RWPE2 (cell line): ENCODE data around the gene NDUFV2.

Experiments
- ATAC-seq: fragments of 200-7000 bp; cut with Tn5 transposase; 3 replicates; pipeline ENCODE4 v1.9.1; 2021; ENCODE audit warnings: low read depth
- DNase-seq: peaks from one replicate; pipeline ENCODE4 v3.0.0-alpha.2; 2020; ENCODE audit warnings: low spot score
- H3K27ac ChIP-seq: fragments of 450-650 bp; 2 replicates; pipeline ENCODE4 v1.5.1; 2017; ENCODE audit warnings: mild to moderate bottlenecking; ENCODE audit not compliant: poor library complexity, severe bottlenecking
- H3K27me3 ChIP-seq: fragments of 250-450 bp; sonication (Bioruptor Pico); 2 replicates; pipeline ENCODE4 v1.5.1; 2021; ENCODE audit warnings: mild to moderate bottlenecking, moderate library complexity; ENCODE audit not compliant: insufficient read depth, poor library complexity, severe bottlenecking
- H3K36me3 ChIP-seq: fragments of 250-450 bp; sonication (Bioruptor Pico); 2 replicates; pipeline ENCODE4 v1.5.1; 2020; ENCODE audit warnings: low read depth, mild to moderate bottlenecking, moderate library complexity
- H3K4me1 ChIP-seq: fragments of 250-450 bp; sonication (Bioruptor Pico); 2 replicates; pipeline ENCODE4 v1.5.1; 2021; ENCODE audit warnings: mild to moderate bottlenecking, moderate library complexity; ENCODE audit not compliant: insufficient read depth, poor library complexity, severe bottlenecking
- H3K4me3 ChIP-seq: fragments of 250-450 bp; sonication (Bioruptor Pico); 2 replicates; pipeline ENCODE4 v1.5.1; 2021; ENCODE audit warnings: mild to moderate bottlenecking, moderate library complexity; ENCODE audit not compliant: severe bottlenecking
- H3K9me3 ChIP-seq: fragments of 250-450 bp; sonication (Bioruptor Pico); 2 replicates; pipeline ENCODE4 v1.5.1; 2021; ENCODE audit warnings: mild to moderate bottlenecking, moderate library complexity; ENCODE audit not compliant: severe bottlenecking
- TF ChIP-seq, protein P1 (sequence below): fragments of 450-650 bp; IDR thresholded peaks from one replicate; pipeline ENCODE4 v1.5.1; 2017; ENCODE audit warnings: mild to moderate bottlenecking, moderate library complexity; ENCODE audit not compliant: poor library complexity, severe bottlenecking

NDUFV2 gene

GRCh38 chr18:9058406-9058805, 44.1 kb upstream of the NDUFV2 start:
- Histone ChIP-seq H3K36me3 (no peaks in the 10 kb centered on the region), H3K27ac (no peak overlapping the region), H3K4me1 (peaks cover 16% of the 10 kb centered on the region), H3K4me3 (no peak overlapping the region), H3K9me3 (no peaks in the 10 kb centered on the region), H3K27me3 (no peaks in the 10 kb centered on the region)
- TF ChIP-seq, protein P1, sequence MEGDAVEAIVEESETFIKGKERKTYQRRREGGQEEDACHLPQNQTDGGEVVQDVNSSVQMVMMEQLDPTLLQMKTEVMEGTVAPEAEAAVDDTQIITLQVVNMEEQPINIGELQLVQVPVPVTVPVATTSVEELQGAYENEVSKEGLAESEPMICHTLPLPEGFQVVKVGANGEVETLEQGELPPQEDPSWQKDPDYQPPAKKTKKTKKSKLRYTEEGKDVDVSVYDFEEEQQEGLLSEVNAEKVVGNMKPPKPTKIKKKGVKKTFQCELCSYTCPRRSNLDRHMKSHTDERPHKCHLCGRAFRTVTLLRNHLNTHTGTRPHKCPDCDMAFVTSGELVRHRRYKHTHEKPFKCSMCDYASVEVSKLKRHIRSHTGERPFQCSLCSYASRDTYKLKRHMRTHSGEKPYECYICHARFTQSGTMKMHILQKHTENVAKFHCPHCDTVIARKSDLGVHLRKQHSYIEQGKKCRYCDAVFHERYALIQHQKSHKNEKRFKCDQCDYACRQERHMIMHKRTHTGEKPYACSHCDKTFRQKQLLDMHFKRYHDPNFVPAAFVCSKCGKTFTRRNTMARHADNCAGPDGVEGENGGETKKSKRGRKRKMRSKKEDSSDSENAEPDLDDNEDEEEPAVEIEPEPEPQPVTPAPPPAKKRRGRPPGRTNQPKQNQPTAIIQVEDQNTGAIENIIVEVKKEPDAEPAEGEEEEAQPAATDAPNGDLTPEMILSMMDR: no peak
- DNase-seq (no peak), ATAC-seq (no peak)

- Histone ChIP-seq H3K4me3 (no peak overlapping the region), H3K9me3 (no peaks in the 10 kb centered on the region), H3K4me1 (no peaks in the 10 kb centered on the region), H3K36me3 (no peaks in the 10 kb centered on the region), H3K27ac (no peak overlapping the region), H3K27me3 (no peaks in the 10 kb centered on the region)
- TF ChIP-seq, protein P1: no peak
- DNase-seq (no peak), ATAC-seq (no peak)
Measured at GRCh38 chr18:9062418-9062751, 40.1 kb upstream of the NDUFV2 start.

DNA sequence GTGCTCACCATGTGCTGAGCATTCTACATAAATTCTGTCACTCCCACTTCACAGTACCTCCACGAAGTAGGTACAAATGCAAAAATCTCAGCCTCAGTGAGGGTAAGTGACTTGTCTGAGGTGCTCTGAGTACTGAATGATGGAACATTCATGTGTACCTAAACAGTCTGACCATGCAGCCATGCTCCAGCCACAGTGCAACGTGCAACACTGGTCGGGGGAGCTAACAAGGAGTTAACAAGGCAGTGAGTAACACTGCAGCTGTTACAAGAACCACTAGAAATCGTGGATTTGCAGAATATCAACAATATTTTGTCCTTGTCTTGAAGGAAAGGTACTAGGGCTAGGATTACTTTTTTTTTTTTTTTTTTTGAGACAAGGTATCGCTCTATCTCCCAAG, 36.6 kb upstream of the NDUFV2 start:
- H3K4me3 ChIP-seq: no peak overlapping the region
- ATAC-seq (no peak), DNase-seq (no peak)
- H3K9me3 ChIP-seq: no peaks in the 10 kb centered on the region
- TF ChIP-seq, protein P1: no peak
- no peaks in the 10 kb centered on the region for H3K27me3 ChIP-seq
- no peak overlapping the region for H3K27ac ChIP-seq
- no peaks in the 10 kb centered on the region for H3K36me3 ChIP-seq
- no peaks in the 10 kb centered on the region for H3K4me1 ChIP-seq

GRCh38 chr18:9066358-9066757, 36.1 kb upstream of the NDUFV2 start:
- TF ChIP-seq, protein P1: no peak
- Histone ChIP-seq H3K4me3 (no peak overlapping the region), H3K36me3 (no peaks in the 10 kb centered on the region), H3K27ac (no peak overlapping the region), H3K9me3 (no peaks in the 10 kb centered on the region), H3K27me3 (no peaks in the 10 kb centered on the region), H3K4me1 (no peaks in the 10 kb centered on the region)
- ATAC-seq: no peak; the same call in 2 of the 3 replicates
- DNase-seq: no peak

GRCh38 chr18:9066817-9067306, 35.6 kb upstream of the NDUFV2 start:
- Histone ChIP-seq H3K27me3 (no peaks in the 10 kb centered on the region), H3K4me1 (no peaks in the 10 kb centered on the region), H3K9me3 (no peaks in the 10 kb centered on the region), H3K27ac (no peak overlapping the region), H3K4me3 (no peak overlapping the region), H3K36me3 (no peaks in the 10 kb centered on the region)
- DNase-seq: no peak
- no peak; the same call in 2 of the 3 replicates for ATAC-seq
- TF ChIP-seq, protein P1: no peak
